Erythroblast (primary cell): ENCODE data around the gene PSMB2.
"Not testable (repeated sequence)": the region's sequence is repeated elsewhere in the genome, so short reads cannot be mapped to it uniquely, and the experiment has no call there.

ENCODE experiments used
- DNase-seq, 2 experiments: peaks; one replicate each; lab custom pipeline; 2025; lab: John Stamatoyannopoulos, UW
- GATA1 ChIP-seq: IDR thresholded peaks from 2 replicates; pipeline ENCODE4 v1.6.1; 2011; ENCODE audit warnings: low read depth, mild to moderate bottlenecking, control low read depth, low read length, moderate library complexity
- POLR2A ChIP-seq: IDR thresholded peaks from 2 replicates; pipeline ENCODE4 v1.6.1; 2011; ENCODE audit warnings: mild to moderate bottlenecking, low read length

Gene PSMB2

DNA sequence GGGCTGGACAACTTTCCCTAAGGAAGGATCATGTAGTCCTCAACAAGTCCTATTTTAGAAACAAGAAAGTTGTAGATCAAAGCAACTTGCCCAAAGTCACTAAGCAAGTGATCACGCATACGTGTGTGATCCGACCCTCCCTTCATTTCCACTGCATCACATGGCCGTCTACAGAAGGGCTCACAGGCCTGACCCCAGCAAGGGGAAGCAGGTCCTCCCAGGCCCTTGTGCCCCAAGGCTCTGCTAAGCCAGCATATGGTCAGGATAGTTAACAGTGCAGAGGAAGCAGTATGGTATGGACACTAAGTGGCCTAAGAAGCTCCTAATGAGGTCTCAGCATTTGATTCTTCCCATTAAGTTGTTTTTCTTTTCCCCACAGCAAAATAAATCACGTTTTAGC is 43.5 kb downstream of the PSMB2 start:
- TF ChIP-seq GATA1 (no peak), POLR2A (no peak)
- no peak for DNase-seq

- no peak for DNase-seq
- TF ChIP-seq GATA1 (no peak), POLR2A (no peak)
Observed at GRCh38 chr1:35595684-35596083, 45.6 kb downstream of the PSMB2 start.

DNA sequence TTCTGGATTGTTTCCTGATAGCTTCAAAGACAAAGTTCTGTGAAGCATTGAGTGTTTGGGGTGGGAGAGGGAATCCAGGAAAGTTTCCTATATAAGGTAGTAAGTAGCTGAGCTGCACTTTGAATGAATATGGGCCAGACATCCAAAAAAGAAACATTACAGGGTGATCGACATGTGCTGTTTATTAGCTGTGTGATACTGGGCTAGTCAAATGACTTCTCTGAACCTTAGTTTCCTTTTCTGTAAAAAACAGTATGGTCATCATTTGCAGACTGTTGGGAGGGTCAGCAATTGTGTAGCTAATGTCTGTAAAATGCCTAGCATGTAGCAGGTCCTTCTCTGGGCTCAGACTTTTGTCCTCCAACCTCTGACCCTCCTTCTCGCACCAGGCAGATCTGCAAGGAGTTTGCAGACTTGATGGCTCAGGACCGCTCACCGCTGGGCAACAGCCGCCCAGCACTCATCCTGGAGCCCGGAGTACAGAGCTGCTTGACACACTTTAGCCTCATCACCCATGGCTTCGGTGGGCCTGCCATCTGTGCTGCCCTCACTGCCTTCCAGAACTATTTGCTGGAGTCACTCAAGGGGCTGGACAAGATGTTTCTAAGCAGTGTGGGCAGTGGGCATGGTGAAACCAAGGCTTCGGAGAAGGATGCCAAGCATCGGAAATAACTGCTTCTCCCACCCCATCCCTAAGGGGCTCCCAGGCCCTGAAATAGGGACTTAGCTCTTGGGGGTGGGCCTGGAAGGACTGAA is 47.1 kb downstream of the PSMB2 start:
- no peak for TF ChIP-seq POLR2A
- TF ChIP-seq GATA1: no peak
- DNase-seq: no peak

DNA sequence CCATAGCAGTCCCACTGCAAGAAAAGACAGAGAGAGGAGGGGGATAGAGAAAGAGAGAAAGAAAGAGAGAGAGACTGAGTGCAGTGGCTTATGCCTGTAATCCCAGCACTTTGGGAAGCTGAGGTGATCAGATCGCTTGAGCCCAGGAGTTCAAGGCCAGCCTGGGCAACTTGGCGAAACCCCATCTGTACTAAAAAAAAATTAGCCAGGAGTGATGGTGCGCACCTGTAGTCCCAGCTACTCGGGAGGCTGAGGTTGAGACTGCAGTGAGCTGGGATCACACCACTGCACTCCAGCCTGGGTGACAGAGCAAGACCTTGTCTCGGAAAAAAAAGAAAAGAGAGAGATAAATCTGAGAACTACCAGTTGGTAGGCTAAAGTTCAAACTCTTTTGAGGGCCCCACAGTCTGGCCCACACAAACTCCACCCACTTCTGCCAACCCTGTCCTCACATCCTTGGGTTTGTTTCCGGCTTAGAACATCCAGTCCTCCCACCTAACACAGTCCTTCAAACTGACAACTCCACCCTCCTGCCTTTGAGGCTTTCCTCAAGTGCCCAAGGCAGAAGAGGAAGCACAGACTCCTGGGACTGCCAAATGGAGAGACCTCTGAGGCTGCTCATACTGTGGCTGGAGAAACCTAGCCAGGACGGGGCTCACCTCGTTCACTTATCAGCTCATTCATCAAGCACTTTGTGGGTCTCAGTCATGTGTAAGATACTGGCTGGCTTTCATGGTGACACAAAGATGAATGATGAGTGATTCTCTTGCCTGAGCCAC is 48.1 kb downstream of the PSMB2 start:
- no peak for TF ChIP-seq POLR2A
- no peak for TF ChIP-seq GATA1
- DNase-seq: no peak

DNA sequence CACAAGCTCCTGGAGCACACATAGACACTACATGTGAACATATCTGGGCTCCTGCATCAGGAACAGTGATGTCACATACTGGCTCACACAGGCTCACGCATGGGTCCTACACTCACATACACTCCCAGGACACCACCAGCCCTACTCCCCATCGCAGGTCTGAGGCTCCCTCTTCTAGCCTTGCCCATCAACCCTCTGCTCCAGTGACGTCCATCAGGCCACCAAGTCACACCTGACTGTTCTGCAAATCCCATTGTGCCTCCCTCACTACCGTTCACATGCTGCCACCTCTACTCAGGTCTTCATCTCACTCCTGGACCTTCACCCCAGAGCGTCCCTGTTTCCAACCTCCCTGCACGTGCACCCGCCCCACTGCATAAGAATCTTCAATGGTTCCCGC is 50.1 kb downstream of the PSMB2 start:
- DNase-seq: no peak
- TF ChIP-seq POLR2A: no peak
- TF ChIP-seq GATA1: no peak

DNA sequence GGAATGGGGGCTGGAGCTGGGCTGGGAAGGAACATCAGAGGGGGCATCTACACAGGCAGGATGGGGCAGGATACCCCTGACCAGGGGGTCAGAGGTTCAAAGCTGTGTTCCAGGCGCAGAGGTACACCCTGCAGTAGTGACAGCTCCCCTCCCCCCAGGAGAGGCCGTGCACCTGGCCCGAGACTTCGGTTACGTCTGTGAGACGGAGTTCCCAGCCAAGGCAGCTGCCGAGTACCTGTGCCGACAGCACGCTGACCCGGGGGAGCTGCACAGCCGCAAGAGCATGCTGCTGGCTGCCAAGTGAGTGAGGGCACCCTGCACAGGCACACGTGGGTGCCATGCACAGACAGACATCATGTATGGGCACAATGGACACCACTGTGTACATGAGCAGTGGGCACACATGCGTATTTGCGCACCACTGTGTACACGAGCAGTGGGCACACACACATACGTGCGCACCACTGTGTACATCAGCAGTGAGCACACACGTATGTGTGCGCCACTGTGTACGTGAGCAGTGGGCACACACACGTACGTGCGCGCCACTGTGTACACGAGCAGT is 50.8 kb downstream of the PSMB2 start:
- TF ChIP-seq GATA1 (no peak), POLR2A (no peak)
- DNase-seq: no peak

GRCh38 chr1:35589516-35590427 is 51.6 kb downstream of the PSMB2 start:
- TF ChIP-seq POLR2A: no peak
- TF ChIP-seq GATA1: no peak
- no peak for DNase-seq

DNA sequence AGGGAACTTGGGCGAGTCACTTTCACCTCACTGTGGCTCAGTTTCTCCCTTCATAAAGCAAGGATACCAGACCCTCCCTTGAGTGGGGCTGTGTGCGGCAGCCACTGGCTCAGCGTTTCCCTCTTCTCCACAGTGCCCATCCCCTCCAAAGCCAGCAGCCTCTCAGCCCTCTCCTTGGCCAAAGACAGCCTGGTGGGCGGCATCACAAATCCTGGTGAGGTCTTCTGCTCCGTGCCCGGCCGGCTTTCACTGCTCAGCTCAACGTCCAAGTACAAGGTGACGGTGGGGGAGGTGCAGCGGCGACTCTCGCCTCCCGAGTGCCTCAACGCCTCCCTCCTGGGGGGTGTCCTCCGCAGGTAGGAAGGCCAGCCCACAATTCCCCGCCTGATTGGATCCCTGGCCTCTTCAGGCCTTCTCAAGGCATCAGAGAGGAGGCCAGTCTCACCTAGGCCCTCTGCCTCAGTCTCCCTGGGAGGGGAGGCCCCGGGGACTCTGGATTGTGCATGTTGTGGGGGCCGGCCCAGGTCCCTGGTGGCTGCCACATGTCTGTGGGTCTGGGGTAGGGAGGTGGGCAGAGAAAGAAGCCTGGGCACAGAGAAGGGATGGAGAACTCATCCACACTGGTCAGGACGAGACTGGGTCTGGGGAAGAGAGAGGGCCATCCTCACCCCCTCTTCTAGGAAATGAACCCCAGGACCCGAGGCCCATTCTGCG is 53.0 kb downstream of the PSMB2 start:
- no peak for DNase-seq

DNA sequence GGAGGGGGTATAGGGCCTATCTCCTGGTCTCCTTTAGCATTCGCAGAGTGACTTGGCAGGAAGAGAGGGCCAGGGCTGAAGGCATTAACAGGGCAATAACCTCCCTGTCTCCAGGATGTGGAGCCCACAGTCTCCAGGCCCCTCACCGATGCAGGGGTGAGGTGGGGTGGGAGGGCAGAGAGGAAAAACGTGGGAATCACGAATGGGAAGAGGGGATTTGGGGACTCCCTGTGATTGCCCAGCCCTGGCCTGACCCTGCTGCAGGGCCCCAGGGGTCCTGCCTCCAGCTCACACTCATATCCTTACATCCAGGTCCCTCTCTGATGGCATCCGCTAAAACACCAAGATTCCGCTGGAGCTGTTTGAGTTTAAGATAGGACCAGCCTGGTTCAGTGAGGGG is 53.6 kb downstream of the PSMB2 start:
- TF ChIP-seq GATA1 (no peak), POLR2A (no peak)
- DNase-seq: no peak

More for the DNA sequence above, 53.0 kb downstream of the PSMB2 start:
- no peak for TF ChIP-seq POLR2A
- no peak for TF ChIP-seq GATA1

DNA sequence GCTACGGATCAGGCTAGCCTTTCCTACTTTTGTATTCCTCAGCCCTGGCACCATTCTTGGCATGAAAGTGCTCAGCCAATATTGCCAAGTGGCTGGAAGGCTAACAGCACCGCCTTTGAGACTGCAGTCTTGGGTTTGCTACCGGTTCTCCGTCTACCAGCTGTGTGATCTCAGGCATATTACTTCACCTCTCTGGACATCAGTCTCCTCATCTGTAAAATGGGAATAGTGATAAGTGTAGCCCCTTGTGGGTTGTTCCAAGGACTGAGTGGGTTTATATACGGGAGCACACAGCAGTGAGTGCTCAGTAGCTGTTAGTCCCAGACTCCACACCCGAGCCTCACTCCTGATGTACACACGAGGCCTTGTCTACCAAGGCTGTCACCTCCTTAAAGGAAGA is 54.5 kb downstream of the PSMB2 start:
- TF ChIP-seq POLR2A (no peak), GATA1 (no peak)
- no peak for DNase-seq

DNA sequence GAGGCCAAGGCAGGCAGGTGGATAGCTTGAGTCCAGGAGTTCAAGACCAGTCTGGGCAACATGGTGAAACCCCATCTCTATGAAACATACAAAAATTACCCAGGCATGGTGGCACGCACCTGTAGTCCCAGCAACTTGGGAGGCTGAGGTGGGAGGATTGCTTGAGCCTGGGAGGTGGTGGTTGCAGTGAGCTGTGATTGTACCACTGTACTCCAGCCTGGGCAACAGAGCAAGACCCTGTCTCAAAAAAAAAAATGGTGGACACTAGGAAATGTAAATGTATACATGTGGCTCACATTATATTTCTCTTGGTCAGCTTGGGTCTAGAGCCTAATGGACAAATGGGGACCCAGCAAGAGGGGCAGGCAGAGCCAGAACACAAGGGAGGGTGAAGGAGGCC is 55.5 kb downstream of the PSMB2 start:
- not testable (repeated sequence) for DNase-seq

- DNase-seq: no peak
- TF ChIP-seq POLR2A: no peak
- TF ChIP-seq GATA1: no peak
Observed at GRCh38 chr1:35585281-35585680, 56.0 kb downstream of the PSMB2 start.

DNA sequence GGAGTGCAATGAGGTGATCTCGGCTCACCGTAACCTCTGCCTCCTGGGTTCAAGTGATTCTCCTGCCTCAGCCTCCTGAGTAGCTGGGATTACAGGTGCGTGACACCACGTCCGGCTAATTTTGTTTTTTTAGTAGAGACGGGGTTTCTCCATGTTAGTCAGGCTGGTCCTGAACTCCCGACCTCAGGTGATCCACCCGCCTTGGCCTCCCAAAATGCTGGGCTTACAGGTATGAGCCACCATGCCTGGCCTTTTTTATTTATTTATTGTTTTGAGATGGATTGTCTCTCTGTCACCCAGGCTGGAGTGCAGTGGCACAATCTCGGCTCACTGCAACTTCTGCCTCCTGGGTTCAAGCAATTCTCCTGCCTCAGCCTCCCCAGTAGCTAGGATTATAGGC is 59.7 kb downstream of the PSMB2 start:
- DNase-seq: not testable (repeated sequence)
